PC-3 (cell line): ENCODE measurements around the gene PEPD. TPM values are rescaled to one million over a fixed set of nuclear protein-coding genes. Genes with fewer than 3 reads are reported as not detected.
A peak's percentile ranks its signal among the peaks of the same experiment; 100 is the strongest.

Source experiments
- ATAC-seq: fragments of 200-7000 bp; cut with Tn5 transposase; 2 replicates; pipeline ENCODE4 v1.9.1; 2020; ENCODE audit warnings: mild to moderate bottlenecking, moderate library complexity
- BruUV-seq: library from RNA; stranded (reverse); fragments of 400-500 nt; replicated peaks from 2 replicates; lab custom pipeline; 2021; lab: Mats Ljungman, UMichigan
- CTCF ChIA-PET: fragments of 300-600 bp; sonication (Branson Sonifier 250); formaldehyde crosslinking; loops from one replicate; lab custom pipeline; 2022; ENCODE audit warnings: antibody characterized with exemption; lab: Charles Lee
- POLR2A ChIA-PET: fragments of 300-600 bp; sonication (Branson Sonifier 250); formaldehyde crosslinking; loops from one replicate; lab custom pipeline; 2022; ENCODE audit warnings: antibody characterized with exemption; ENCODE audit not compliant: unreplicated experiment; lab: Charles Lee
- DNase-seq: peaks from one replicate; pipeline ENCODE4 v3.0.0-alpha.2; 2015
- H2AFZ ChIP-seq: fragments of 300-600 bp; sonication (generic); 2 replicates; pipeline ENCODE4 v1.6.0; 2016; ENCODE audit warnings: antibody characterized with exemption, low read length
- H3F3A ChIP-seq: fragments of 300-600 bp; sonication (generic); one replicate; pipeline ENCODE4 v1.6.0; 2017; ENCODE audit warnings: antibody characterized with exemption, low read length, control low read depth, mild to moderate bottlenecking; ENCODE audit not compliant: unreplicated experiment
- H3K27ac ChIP-seq: fragments of 300-600 bp; sonication (generic); 2 replicates; pipeline ENCODE4 v1.5.1; 2016; ENCODE audit warnings: mild to moderate bottlenecking, low read length
- H3K27me3 ChIP-seq: fragments of 300-600 bp; sonication (generic); 2 replicates; pipeline ENCODE4 v1.6.1; 2016; ENCODE audit warnings: low read length, mixed read lengths
- H3K36me3 ChIP-seq: fragments of 300-600 bp; sonication (generic); 2 replicates; pipeline ENCODE4 v1.6.1; 2016; ENCODE audit warnings: low read depth, mixed run types, low read length, mixed read lengths
- H3K4me1 ChIP-seq: fragments of 300-600 bp; sonication (generic); 2 replicates; pipeline ENCODE4 v1.5.1; 2016; ENCODE audit warnings: low read length; ENCODE audit not compliant: insufficient read depth
- H3K4me2 ChIP-seq: fragments of 300-600 bp; sonication (generic); 2 replicates; pipeline ENCODE4 v1.6.0; 2016; ENCODE audit warnings: low read length
- H3K4me3 ChIP-seq: fragments of 300-600 bp; sonication (generic); 2 replicates; pipeline ENCODE4 v1.5.1; 2016; ENCODE audit warnings: mild to moderate bottlenecking, low read length, mixed read lengths
- H3K79me2 ChIP-seq: fragments of 300-600 bp; sonication (generic); 2 replicates; pipeline ENCODE4 v1.6.1; 2017; ENCODE audit warnings: low read length, mixed read lengths
- H3K9ac ChIP-seq: fragments of 300-600 bp; sonication (generic); 2 replicates; pipeline ENCODE4 v1.6.0; 2016; ENCODE audit warnings: mild to moderate bottlenecking, low read length
- H3K9me2 ChIP-seq: fragments of 300-600 bp; sonication (generic); replicated peaks from 2 replicates; pipeline ENCODE4 v1.6.1; 2016; ENCODE audit warnings: mixed run types, low read length, mixed read lengths
- H3K9me3 ChIP-seq: fragments of 300-600 bp; sonication (generic); 2 replicates; pipeline ENCODE4 v1.6.1; 2016; ENCODE audit warnings: low read length, mixed read lengths
- H4K20me1 ChIP-seq: fragments of 300-600 bp; sonication (generic); 2 replicates; pipeline ENCODE4 v1.6.1; 2016; ENCODE audit warnings: low read length, mixed read lengths
- CTCF ChIP-seq: fragments of 300-600 bp; sonication (generic); conservative IDR thresholded peaks from 2 replicates; pipeline ENCODE4 v1.5.1; 2017; ENCODE audit warnings: antibody characterized with exemption, low read depth, mild to moderate bottlenecking, low read length
- EZH2 ChIP-seq: fragments of 300-600 bp; sonication (generic); IDR thresholded peaks from one replicate; pipeline ENCODE4 v1.6.1; 2017; ENCODE audit warnings: antibody characterized with exemption, mild to moderate bottlenecking, low read length; ENCODE audit not compliant: unreplicated experiment
- EZH2phosphoT487 ChIP-seq: fragments of 300-600 bp; sonication (generic); IDR thresholded peaks from 2 replicates; pipeline ENCODE4 v1.6.1; 2018; ENCODE audit warnings: mild to moderate bottlenecking, antibody characterized with exemption, low read length, borderline replicate concordance
- intact Hi-C: fragments of 100-400 bp; cut with micrococcal nuclease; formaldehyde crosslinking; loops from 2 replicates; pipeline ENCODE4 v1.9.0; 2023
- total RNA-seq: library from RNA; depleted of rRNA; stranded (reverse); fragments of >200 nt; gene quantifications from 2 replicates; pipeline ENCODE4 v1.2.3, GENCODE V29; 2014

PEPD gene
- total RNA-seq, 1 experiment from 2014 or later, result 53.4 TPM

GRCh38 chr19:33343859-33344572, 177.6 kb downstream of the PEPD start:
- no peak overlapping the region for H3K4me3 ChIP-seq
- H3K9me3 ChIP-seq, result no peaks in the 10 kb centered on the region
- no peak for DNase-seq
- intact Hi-C loops, result no loop called here
- no peak for TF ChIP-seq CTCF
- no peak for TF ChIP-seq EZH2phosphoT487
- TF ChIP-seq EZH2, result no peak
- H3K4me2 ChIP-seq, result no peak overlapping the region
- no peaks in the 10 kb centered on the region for H3K79me2 ChIP-seq
- peaks cover 2% of the 10 kb centered on the region for H3K4me1 ChIP-seq
- BruUV-seq, result no TSS peak
- H3K36me3 ChIP-seq, result no peaks in the 10 kb centered on the region
- ChIA-PET POLR2A (no interaction called here), CTCF (interaction anchor here (0.6 kb wide), 1 partner anchor 32 kb away, joined by 3 read pairs; no protein-coding TSS in a partner anchor)
- H3K27ac ChIP-seq, result no peak overlapping the region
- no peaks in the 10 kb centered on the region for H3K9me2 ChIP-seq
- ATAC-seq, result no peak
- 0 out of 2 replicates have a peak overlapping the region, but pooled peaks have one; percentile 13 for H2AFZ ChIP-seq
- H3K27me3 ChIP-seq, result peaks cover 44% of the 10 kb centered on the region
- H4K20me1 ChIP-seq, result no peaks in the 10 kb centered on the region
- H3K9ac ChIP-seq, result no peak overlapping the region
- no peaks in the 10 kb centered on the region for H3F3A ChIP-seq

- intact Hi-C loops, result no loop called here
- ATAC-seq, result no peak
- no peak for DNase-seq
- TF ChIP-seq EZH2, result no peak
- TF ChIP-seq EZH2phosphoT487, result no peak
- TF ChIP-seq CTCF, result no peak
- Histone ChIP-seq H3K4me2 (no peak overlapping the region), H3K79me2 (no peaks in the 10 kb centered on the region), H3K4me1 (peaks cover 5% of the 10 kb centered on the region), H3K27ac (no peak overlapping the region), H3K9me3 (no peaks in the 10 kb centered on the region), H4K20me1 (no peaks in the 10 kb centered on the region), H3K36me3 (no peaks in the 10 kb centered on the region), H3F3A (no peaks in the 10 kb centered on the region), H3K9me2 (no peaks in the 10 kb centered on the region), H3K4me3 (no peak overlapping the region), H2AFZ (no peak overlapping the region), H3K27me3 (peaks cover 37% of the 10 kb centered on the region), H3K9ac (no peak overlapping the region)
- ChIA-PET CTCF (no interaction called here), POLR2A (no interaction called here)
- no TSS peak for BruUV-seq
Observed at GRCh38 chr19:33343301-33343700, 178.3 kb downstream of the PEPD start.

GRCh38 chr19:33340991-33341390, 180.6 kb downstream of the PEPD start:
- intact Hi-C loops, result no loop called here
- no TSS peak for BruUV-seq
- H4K20me1 ChIP-seq, result no peaks in the 10 kb centered on the region

More at GRCh38 chr19:33340991-33341390, 180.6 kb downstream of the PEPD start:
- TF ChIP-seq EZH2 (no peak), EZH2phosphoT487 (no peak), CTCF (no peak)
- peaks cover 5% of the 10 kb centered on the region for H3K4me1 ChIP-seq
- H3F3A ChIP-seq, result no peaks in the 10 kb centered on the region
- peaks cover 25% of the 10 kb centered on the region for H3K27me3 ChIP-seq
- POLR2A ChIA-PET, result no interaction called here
- ATAC-seq, result no peak
- DNase-seq, result no peak
- H2AFZ ChIP-seq, result no peak overlapping the region
- CTCF ChIA-PET, result interaction anchor here (0.6 kb wide), 1 partner anchor 210 kb away, joined by 12 read pairs; no protein-coding TSS in a partner anchor
- H3K9ac ChIP-seq, result no peak overlapping the region
- H3K9me2 ChIP-seq, result no peaks in the 10 kb centered on the region
- H3K36me3 ChIP-seq, result no peaks in the 10 kb centered on the region
- no peak overlapping the region for H3K27ac ChIP-seq
- H3K4me2 ChIP-seq, result no peak overlapping the region
- H3K9me3 ChIP-seq, result no peaks in the 10 kb centered on the region
- no peak overlapping the region for H3K4me3 ChIP-seq
- H3K79me2 ChIP-seq, result no peaks in the 10 kb centered on the region
